K562 (cell line): ENCODE data around the gene GLTPD2.

Source experiments
- CTCF ChIP-seq, 3 experiments: IDR thresholded peaks in 2 of 3; conservative IDR thresholded peaks in 1 of 3; 2 replicates each; pipeline ENCODE4 v1.5.1; 2011 to 2012; ENCODE audit warnings: low read length in 3 of 3, mild to moderate bottlenecking in 3 of 3, control low read depth in 2 of 3, improper control_type of control experiment in 1 of 3, inconsistent platforms in 1 of 3, low read depth in 1 of 3, mixed read lengths in 1 of 3, moderate library complexity in 1 of 3; ENCODE audit not compliant: insufficient read depth in 2 of 3
- FOXJ3 ChIP-seq: sonication (generic); formaldehyde crosslinking; IDR thresholded peaks from 2 replicates; pipeline ENCODE4 v1.4.0; 2020; ENCODE audit warnings: mild to moderate bottlenecking, missing genetic modification reagents
- HNRNPL ChIP-seq: fragments of 200-400 bp; formaldehyde crosslinking; IDR thresholded peaks from 2 replicates; pipeline ENCODE4 v1.6.1; 2017; ENCODE audit warnings: low read depth, mild to moderate bottlenecking, low read length
- MLX ChIP-seq, 2 experiments: fragments of 450-650 bp in 1 of 2; sonication (generic) in 1 of 2; formaldehyde crosslinking; conservative IDR thresholded peaks; 2 replicates each; pipeline versions ENCODE4 v1.4.0 to v1.8.1; 2020 to 2022; ENCODE audit warnings: mild to moderate bottlenecking in 1 of 2, missing genetic modification reagents in 1 of 2
- SAFB2 ChIP-seq: fragments of 200-400 bp; formaldehyde crosslinking; IDR thresholded peaks from 2 replicates; pipeline ENCODE4 v1.6.1; 2018; ENCODE audit warnings: borderline replicate concordance, low read length, low read depth, moderate library complexity; ENCODE audit not compliant: severe bottlenecking

DNA sequence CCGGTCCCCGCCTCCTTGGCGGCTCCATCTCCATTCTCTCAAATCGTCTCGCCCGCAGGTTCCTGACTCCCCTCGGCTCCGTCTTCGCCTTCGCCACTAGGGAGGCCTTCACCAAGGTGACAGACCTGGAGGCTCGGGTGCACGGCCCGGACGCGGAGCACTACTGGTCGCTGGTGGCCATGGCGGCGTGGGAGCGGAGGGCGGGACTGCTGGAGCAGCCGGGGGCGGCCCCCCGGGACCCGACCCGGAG is 862 bp downstream of the GLTPD2 start:
- TF ChIP-seq SAFB2: no peak
- no peak for TF ChIP-seq CTCF (IDR thresholded peaks at IDR 0.05 in 2 of 3, conservative IDR thresholded peaks at IDR 0.05 in 1 of 3; ENCODE audit: insufficient read depth in 2 of 3, low read depth in 1 of 3, low read length in 3 of 3)
- no peak for TF ChIP-seq MLX (CRISPR knock-in tag; conservative IDR thresholded peaks at IDR 0.05)
- TF ChIP-seq HNRNPL: no peak
- no peak for TF ChIP-seq FOXJ3 (CRISPR knock-in tag)
